ENCODE measurements around the gene PSMD10.

Gene PSMD10

GRCh38 chrX:108130889-108131288 lies 39.5 kb upstream of the PSMD10 start:
- Histone ChIP-seq H3K27ac (ENCODE audit: low read length) (no peak overlapping the region), H3F3A (ENCODE audit: insufficient read depth, low read length) (no peaks in the 10 kb centered on the region), H3K4me3 (ENCODE audit: low read length) (no peak overlapping the region), H3K9ac (ENCODE audit: low read length) (no peak overlapping the region), H3K4me1 (ENCODE audit: low read length) (no peaks in the 10 kb centered on the region), H3K9me3 (replicated peaks; ENCODE audit: insufficient read depth, low read length) (no peaks in the 10 kb centered on the region), H4K20me1 (ENCODE audit: insufficient read depth, low read length) (no peaks in the 10 kb centered on the region), H2AFZ (ENCODE audit: low read length) (no peak overlapping the region), H3K4me2 (ENCODE audit: low read depth, low read length) (no peak overlapping the region), H3K27me3 (replicated peaks; ENCODE audit: insufficient read depth, low read length) (no peaks in the 10 kb centered on the region), H3K36me3 (replicated peaks; ENCODE audit: insufficient read depth, low read length) (no peaks in the 10 kb centered on the region), H3K79me2 (ENCODE audit: low read length) (no peaks in the 10 kb centered on the region), H3K9me2 (replicated peaks; ENCODE audit: insufficient read depth, low read length) (no peaks in the 10 kb centered on the region)
- no peak for DNase-seq
- TF ChIP-seq CTCF (IDR thresholded peaks at IDR 0.05; ENCODE audit: low read length) = no peak
- TF ChIP-seq EZH2phosphoT487 (IDR thresholded peaks at IDR 0.05; ENCODE audit: low read length) = no peak
- no peak for TF ChIP-seq EZH2 (optimal IDR thresholded peaks at IDR 0.05; ENCODE audit: low read depth, low read length)

GRCh38 chrX:108127152-108127551 lies 35.8 kb upstream of the PSMD10 start:
- no peak overlapping the region for H3K9ac ChIP-seq (ENCODE audit: low read length)
- no peak for DNase-seq
- H3K4me1 ChIP-seq (ENCODE audit: low read length) = no peaks in the 10 kb centered on the region
- H3K27ac ChIP-seq (ENCODE audit: low read length) = no peak overlapping the region
- H4K20me1 ChIP-seq (ENCODE audit: insufficient read depth, low read length) = no peaks in the 10 kb centered on the region
- TF ChIP-seq EZH2 (optimal IDR thresholded peaks at IDR 0.05; ENCODE audit: low read depth, low read length) = no peak
- no peak for TF ChIP-seq EZH2phosphoT487 (IDR thresholded peaks at IDR 0.05; ENCODE audit: low read length)
- no peak for TF ChIP-seq CTCF (IDR thresholded peaks at IDR 0.05; ENCODE audit: low read length)
- no peaks in the 10 kb centered on the region for H3K9me2 ChIP-seq (replicated peaks; ENCODE audit: insufficient read depth, low read length)
- no peaks in the 10 kb centered on the region for H3K27me3 ChIP-seq (replicated peaks; ENCODE audit: insufficient read depth, low read length)
- H3K4me2 ChIP-seq (ENCODE audit: low read depth, low read length) = no peak overlapping the region
- no peak overlapping the region for H2AFZ ChIP-seq (ENCODE audit: low read length)
- H3K4me3 ChIP-seq (ENCODE audit: low read length) = no peak overlapping the region
- H3K79me2 ChIP-seq (ENCODE audit: low read length) = no peaks in the 10 kb centered on the region
- H3F3A ChIP-seq (ENCODE audit: insufficient read depth, low read length) = no peaks in the 10 kb centered on the region
- H3K36me3 ChIP-seq (replicated peaks; ENCODE audit: insufficient read depth, low read length) = no peaks in the 10 kb centered on the region
- H3K9me3 ChIP-seq (replicated peaks; ENCODE audit: insufficient read depth, low read length) = no peaks in the 10 kb centered on the region

- no peaks in the 10 kb centered on the region for H4K20me1 ChIP-seq (ENCODE audit: insufficient read depth, low read length)
- no peak overlapping the region for H3K9ac ChIP-seq (ENCODE audit: low read length)
- no peak overlapping the region for H3K27ac ChIP-seq (ENCODE audit: low read length)
- H3F3A ChIP-seq (ENCODE audit: insufficient read depth, low read length) = no peaks in the 10 kb centered on the region
- no peaks in the 10 kb centered on the region for H3K79me2 ChIP-seq (ENCODE audit: low read length)
- H2AFZ ChIP-seq (ENCODE audit: low read length) = no peak overlapping the region
- TF ChIP-seq EZH2 (optimal IDR thresholded peaks at IDR 0.05; ENCODE audit: low read depth, low read length) = no peak
- TF ChIP-seq EZH2phosphoT487 (IDR thresholded peaks at IDR 0.05; ENCODE audit: low read length) = no peak
- TF ChIP-seq CTCF (IDR thresholded peaks at IDR 0.05; ENCODE audit: low read length) = no peak
- H3K9me2 ChIP-seq (replicated peaks; ENCODE audit: insufficient read depth, low read length) = no peaks in the 10 kb centered on the region
- H3K4me3 ChIP-seq (ENCODE audit: low read length) = no peak overlapping the region
- H3K9me3 ChIP-seq (replicated peaks; ENCODE audit: insufficient read depth, low read length) = no peaks in the 10 kb centered on the region
- no peak overlapping the region for H3K4me2 ChIP-seq (ENCODE audit: low read depth, low read length)
- no peaks in the 10 kb centered on the region for H3K4me1 ChIP-seq (ENCODE audit: low read length)
- DNase-seq = no peak
- H3K27me3 ChIP-seq (replicated peaks; ENCODE audit: insufficient read depth, low read length) = no peaks in the 10 kb centered on the region
- no peaks in the 10 kb centered on the region for H3K36me3 ChIP-seq (replicated peaks; ENCODE audit: insufficient read depth, low read length)
These were observed 35.3 kb upstream of the PSMD10 start for GRCh38 chrX:108126661-108127060.

Data from MM.1S (cell line).